SHP77 treated with DMSO at 0.1 percent for 48 hours (cell line): ENCODE results near the gene CADM4.

Source experiments
- DNase-seq: peaks from one replicate; lab custom pipeline; 2025; lab: John Stamatoyannopoulos, UW

CADM4 gene

DNA sequence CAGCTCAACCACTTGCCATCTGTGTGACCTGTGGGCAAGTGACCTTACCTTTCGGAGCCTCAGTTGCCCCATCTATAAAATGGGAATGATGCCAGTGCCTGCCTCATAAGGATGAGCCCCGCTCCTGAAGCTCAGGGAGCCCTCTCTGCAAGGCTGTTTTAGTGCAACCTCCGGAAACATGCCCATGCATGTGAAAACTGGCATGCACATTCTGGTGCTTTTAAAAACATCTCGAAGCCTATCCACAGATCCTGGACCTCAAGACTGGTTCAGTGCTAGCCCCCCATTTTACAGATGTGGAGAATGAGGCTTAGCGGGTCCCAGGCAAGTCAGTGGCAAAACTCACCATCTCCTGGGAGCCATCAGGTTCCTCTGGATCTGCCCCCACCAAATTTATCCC is 5.6 kb downstream of the CADM4 start:
- DNase-seq, result no peak

- no peak for DNase-seq
Measured at GRCh38 chr19:43633520-43633919, 6.1 kb downstream of the CADM4 start.

- no peak for DNase-seq
Measured at GRCh38 chr19:43631491-43631890, 8.2 kb downstream of the CADM4 start.

- DNase-seq, result no peak
Measured at GRCh38 chr19:43628646-43629326, 10.9 kb downstream of the CADM4 start.

GRCh38 chr19:43626838-43627237 is 12.8 kb downstream of the CADM4 start:
- DNase-seq, result no peak

GRCh38 chr19:43625918-43626579 is 13.6 kb downstream of the CADM4 start:
- no peak for DNase-seq

GRCh38 chr19:43624933-43625332 is 14.7 kb downstream of the CADM4 start:
- no peak for DNase-seq

DNA sequence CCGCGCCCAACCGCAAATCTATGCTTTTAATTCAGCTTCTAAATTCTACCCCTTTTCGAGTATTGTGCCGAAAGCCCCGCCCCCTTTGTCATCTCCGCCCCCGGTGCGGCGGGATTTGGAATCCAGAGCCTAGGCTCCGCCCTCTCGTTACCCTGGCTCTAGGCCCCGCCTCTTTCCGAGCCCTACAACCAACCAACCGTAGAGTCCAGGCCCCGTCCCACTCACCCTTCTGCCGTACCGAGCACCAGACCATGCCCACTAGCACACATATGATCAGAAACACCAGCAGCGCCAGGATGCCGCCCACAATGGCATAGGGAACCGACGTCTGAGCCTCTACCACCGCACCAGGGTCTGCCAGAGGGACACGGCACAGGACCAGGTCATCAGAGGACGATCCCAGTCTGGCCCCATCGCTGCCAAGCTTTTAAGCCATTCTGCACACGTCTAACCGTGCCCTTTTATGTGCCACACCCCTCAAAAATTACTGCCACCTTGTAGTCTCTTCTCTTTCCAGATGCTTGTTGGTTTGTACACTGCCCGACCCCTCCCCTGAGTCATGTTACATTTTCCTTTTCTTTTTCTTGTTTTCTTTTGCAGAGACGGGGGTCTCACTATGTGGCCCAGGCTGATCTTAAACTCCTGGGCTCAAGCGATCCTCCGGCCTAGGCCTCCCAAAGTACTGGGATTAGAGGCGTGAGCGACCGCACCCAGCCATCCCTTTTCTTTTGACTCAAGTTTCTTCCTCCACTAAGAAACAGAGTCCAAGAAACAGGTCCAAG is 15.6 kb downstream of the CADM4 start:
- no peak for DNase-seq

GRCh38 chr19:43622956-43623355 is 16.7 kb downstream of the CADM4 start:
- DNase-seq, result no peak

DNA sequence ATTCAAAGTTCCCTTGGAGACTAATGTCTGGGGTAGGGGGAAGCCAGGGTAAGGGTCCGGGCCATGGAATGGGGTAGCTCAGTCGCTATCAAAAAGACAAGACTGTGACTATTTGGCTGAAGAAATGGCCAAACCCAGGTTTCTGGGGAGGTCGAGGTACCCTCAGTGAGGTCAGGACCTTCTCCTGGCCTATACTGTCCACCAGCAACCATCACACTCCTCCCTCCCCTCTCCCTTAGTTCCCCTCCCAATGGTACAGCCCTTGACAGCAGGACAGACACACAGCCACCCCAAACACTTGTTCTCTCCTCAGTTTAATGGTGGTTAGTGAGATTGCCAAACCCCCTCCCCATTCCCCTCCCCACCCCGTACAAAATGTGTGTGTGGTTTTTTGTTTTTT is 17.6 kb downstream of the CADM4 start:
- no peak for DNase-seq

- no peak for DNase-seq
Measured at GRCh38 chr19:43620061-43621001, 19.3 kb downstream of the CADM4 start.

DNA sequence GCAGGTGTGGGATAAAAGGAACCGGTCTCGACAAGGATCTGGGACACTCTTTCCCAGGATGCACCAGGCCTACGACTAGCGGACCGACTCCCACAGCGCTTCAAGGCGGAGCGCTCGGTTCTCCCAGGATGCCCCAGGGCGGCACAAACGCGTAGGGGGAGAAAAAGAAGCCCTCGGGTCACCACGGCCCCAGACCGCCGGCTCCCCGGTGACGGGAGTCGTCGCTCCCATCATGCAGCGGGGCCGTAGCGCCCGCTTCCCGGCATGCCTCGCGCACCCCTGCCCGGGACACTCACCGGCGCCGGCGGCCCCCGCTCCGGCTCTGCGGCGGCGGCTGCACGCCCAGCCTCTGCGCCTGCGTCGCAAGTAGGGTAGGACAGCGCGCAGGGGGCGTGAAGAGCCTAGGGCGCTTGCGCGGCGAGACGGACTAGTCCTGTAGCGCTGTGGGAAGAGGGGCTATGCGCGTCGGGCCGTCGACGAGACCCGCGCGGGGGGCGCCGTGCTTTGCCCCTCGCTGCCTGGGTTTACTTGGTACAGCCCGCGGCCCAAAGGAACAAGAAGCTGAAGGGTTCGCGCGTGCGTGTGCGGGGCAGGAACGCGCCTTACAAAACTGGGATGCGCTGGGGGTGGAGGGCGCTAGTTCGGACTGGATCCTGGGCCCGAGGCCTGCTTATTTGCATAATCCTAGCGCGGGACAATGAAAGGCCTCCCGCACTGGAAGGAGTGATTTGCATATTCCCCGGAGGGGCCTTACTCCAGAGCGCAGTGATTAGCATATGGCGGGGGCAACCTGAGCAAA is 20.2 kb downstream of the CADM4 start, which contains the start of gene ZNF428:
ZNF428 (minus strand) TSS at position 368 of the 799 bp plus-strand sequence. CDS start 5,325 bp downstream, outside the sequence.
- DNase-seq, result peak; percentile 71

DNA sequence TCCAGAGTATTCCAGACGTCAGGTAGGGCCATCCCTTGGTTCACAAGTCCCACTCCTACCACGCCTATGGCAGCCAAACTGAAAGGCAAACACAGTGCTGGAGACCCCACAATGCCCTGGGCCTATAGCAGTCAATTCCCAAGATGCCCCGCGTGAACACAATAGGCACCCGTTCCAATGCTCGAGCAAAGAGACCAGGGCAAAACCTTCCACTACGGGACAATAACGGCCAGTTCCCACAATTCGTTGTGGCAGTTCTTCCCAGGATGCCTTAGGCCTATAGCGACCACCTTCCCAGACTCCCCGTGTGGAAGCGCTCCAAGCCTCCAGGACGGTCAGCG is 20.8 kb downstream of the CADM4 start:
- DNase-seq, result peak; percentile 63

GRCh38 chr19:43616954-43617353 is 22.7 kb downstream of the CADM4 start:
- no peak for DNase-seq

DNA sequence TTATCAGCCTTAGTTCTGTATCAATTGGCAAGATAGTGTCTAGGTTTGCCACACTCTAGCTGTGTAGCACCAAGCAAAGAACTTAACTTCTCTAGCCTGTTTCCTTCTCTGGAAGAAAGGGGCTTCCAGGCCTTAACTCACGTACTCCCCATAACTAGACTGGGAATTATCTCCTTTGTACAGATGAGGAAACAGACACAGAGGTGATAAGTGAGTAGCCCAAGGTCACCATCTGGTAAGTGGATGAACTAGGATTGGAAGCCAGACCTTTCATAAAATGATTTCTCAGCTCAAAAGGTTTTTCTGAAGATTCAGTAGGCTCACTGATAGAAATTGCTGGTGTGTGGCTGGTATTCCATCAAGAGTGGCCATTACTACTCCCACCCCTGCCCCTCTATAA is 23.3 kb downstream of the CADM4 start:
- DNase-seq, result no peak

DNA sequence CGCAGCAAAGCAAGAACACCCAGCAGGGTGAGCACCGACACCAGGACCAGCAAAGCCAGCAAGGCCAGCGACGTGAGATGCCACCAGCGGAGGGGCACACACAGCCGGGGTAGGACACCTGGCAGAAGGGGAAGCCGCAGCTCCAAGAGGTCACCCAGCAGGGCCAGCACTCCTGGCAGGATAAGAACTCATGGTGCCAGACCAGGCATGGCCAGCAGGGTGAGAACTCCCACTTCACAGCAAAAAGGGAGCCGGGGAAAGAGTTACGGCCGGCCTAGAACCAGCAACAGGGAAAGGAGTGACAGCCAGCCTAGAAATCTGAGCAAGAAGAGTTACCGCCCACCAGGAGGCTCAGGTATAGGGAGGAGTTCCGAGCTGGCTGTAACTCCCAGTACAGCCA is 27.3 kb downstream of the CADM4 start:
- no peak for DNase-seq

- DNase-seq, result no peak
Measured at GRCh38 chr19:43611788-43612187, 27.9 kb downstream of the CADM4 start, which contains the start of gene SRRM5. SRRM5 (plus strand) TSS chr19:43612088; CDS start chr19:43612122, 34 bp downstream.

DNA sequence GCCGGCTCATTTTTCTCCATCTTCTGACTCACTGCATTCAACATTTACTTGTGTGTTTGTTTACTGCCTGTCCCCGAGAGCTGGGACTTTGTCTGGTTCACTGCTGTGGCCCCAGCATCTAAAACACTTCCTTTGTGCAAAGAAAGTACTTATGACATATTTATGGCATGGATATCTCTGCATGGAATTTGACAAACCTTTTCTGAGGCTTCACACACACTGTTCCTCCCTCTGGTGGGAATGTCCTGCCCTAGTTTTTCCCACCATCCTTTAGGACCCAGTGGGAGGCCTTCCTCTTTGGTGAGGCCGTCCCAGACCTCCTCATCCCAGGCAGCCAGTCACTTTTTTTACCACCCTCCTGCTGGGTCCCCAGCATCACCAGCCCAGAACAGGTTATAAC is 29.2 kb downstream of the CADM4 start:
- no peak for DNase-seq

DNA sequence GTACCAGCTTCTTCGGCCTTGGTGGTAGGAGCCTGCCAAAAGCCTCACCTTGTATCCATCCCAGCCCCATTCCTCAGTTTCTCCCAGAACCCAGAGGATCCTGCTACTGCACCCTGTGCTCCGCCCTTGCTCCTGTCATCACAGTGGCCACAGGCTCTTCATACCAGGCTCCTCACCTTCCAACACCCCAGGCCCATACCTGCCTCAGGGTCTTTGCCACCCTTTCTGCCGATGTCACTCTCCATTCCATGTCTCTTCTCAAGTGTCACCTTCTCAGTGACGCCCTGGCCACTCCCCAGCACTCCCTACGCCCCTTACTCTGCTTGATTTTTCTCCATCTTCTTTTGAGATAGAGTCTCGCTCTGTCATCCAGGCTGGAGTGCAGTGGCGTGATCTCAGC is 29.8 kb downstream of the CADM4 start:
- no peak for DNase-seq

DNA sequence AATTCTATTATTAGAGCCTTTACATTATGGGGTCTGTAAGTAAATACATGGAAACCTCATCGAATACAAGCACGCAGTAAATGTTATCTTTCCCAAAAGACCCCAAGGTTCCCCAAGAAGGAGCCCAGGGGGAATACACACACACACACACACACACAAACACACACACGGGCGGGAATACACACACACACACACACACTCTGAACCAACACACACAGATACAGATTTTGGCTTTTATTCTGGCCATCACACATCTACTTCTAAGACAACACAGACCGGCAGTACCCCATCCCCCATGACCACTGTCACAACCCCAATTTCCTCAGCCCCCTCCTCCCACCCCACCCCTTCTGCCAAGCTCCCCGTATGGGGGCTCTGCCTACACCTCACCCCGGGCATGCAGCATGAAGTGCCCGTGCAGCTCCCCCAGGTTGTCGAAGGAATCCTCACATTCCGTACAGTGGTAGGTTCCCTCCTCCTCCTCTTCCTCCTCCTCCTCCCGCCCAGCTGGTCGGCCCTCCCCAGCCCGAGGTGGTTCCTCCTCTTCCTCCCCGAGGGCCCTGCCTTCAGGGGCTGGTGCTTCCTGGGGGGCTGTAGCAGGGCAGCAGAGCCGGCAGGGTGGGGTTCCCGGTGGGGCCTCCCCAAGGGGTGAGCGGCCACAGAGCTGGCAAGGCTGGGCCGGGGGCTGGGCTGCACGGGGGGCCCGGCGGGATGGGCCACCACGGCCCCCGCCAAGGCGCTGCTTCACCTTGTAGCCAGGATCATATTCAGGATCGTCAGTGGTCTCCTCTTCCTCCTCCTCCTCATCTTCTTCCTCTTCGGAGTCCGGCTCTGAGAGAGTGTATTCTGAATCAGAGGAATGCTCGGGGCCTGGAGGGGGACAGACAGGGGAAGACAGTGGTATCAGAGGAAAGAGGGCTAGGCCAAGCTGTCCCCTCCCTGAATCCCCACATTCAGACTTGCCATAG is 32.1 kb downstream of the CADM4 start:
- DNase-seq, result no peak
